Kidney (tissue), 14 donors: Measurements from ENCODE around the gene RGS7BP. TPM values are rescaled to one million over a fixed set of nuclear protein-coding genes. Genes with fewer than 3 reads are reported as not detected.

ENCODE experiments used
- DNase-seq, 5 donors: peaks; one replicate each; pipeline ENCODE4 v3.0.0-alpha.2; 2013 to 2020
- FAIRE-seq: peaks from 2 replicates; lab custom pipeline; 2012; peaks lifted over from hg19 to GRCh38; lab: Jason Lieb, UNC
- H3K27ac ChIP-seq, 2 donors: one replicate each; pipeline ENCODE4 v1.7.0; 2013; ENCODE audit warnings: low read depth in 2 of 2, low read length in 2 of 2, inconsistent platforms in 1 of 2
- H3K27me3 ChIP-seq: one replicate; pipeline ENCODE4 v1.7.1; 2013; ENCODE audit warnings: low read length, inconsistent platforms; ENCODE audit not compliant: control insufficient read depth, insufficient read depth
- H3K36me3 ChIP-seq, 3 donors: one replicate each; pipeline versions ENCODE4 v1.7.0 to v1.7.1; 2013; ENCODE audit warnings: low read length in 3 of 3, control low read depth in 1 of 3, inconsistent platforms in 1 of 3; ENCODE audit not compliant: insufficient read depth in 3 of 3, control insufficient read depth in 2 of 3
- H3K4me1 ChIP-seq, 3 donors: one replicate each; pipeline versions ENCODE4 v1.7.0 to v1.7.1; 2013; ENCODE audit warnings: low read length in 3 of 3, inconsistent platforms in 1 of 3, low read depth in 1 of 3; ENCODE audit not compliant: control insufficient read depth in 2 of 3, insufficient read depth in 2 of 3
- H3K4me3 ChIP-seq, 3 donors: one replicate each; pipeline versions ENCODE4 v1.7.0 to v1.8.1; 2013; ENCODE audit warnings: low read length in 3 of 3, control low read depth in 1 of 3, inconsistent platforms in 1 of 3
- H3K9ac ChIP-seq, 3 donors: one replicate each; pipeline versions ENCODE4 v1.7.0 to v1.7.1; 2013; ENCODE audit warnings: low read length in 3 of 3, control low read depth in 1 of 3, inconsistent platforms in 1 of 3
- H3K9me3 ChIP-seq, 3 donors: one replicate each; pipeline versions ENCODE4 v1.7.0 to v1.7.1; 2013; ENCODE audit warnings: low read length in 3 of 3, control low read depth in 1 of 3, inconsistent platforms in 1 of 3; ENCODE audit not compliant: control insufficient read depth in 2 of 3, insufficient read depth in 1 of 3
- CTCF ChIP-seq: IDR thresholded peaks from 3 replicates; pipeline ENCODE4 v1.5.1; 2012; ENCODE audit warnings: mild to moderate bottlenecking, moderate library complexity, borderline replicate concordance; ENCODE audit not compliant: insufficient read depth; ENCODE audit errors: extremely low read depth
- intact Hi-C: fragments of 100-400 bp; cut with DNase I; formaldehyde crosslinking; loops from one replicate; pipeline ENCODE4 v1.11.1; 2022
- polyA plus RNA-seq: library from polyadenylated mRNA; stranded (reverse); fragments of 350-450 nt; fragmentation: Illumina TruSeq; extraction: RNeasy Lipid Tissue Mini Kit (QIAGEN cat#74804); gene quantifications from one replicate; pipeline ENCODE4 v1.2.3, GENCODE V29; 2014; ENCODE audit warnings: low read depth, low replicate concordance; ENCODE audit not compliant: insufficient read depth
- total RNA-seq: library from RNA; stranded (reverse); fragmentation: NEBNext Ultra II Directional; extraction: Animal tissue kit (Norgen Biotek cat#: 25700); gene quantifications from one replicate; pipeline ENCODE4 v1.2.1, GENCODE V29; 2021
- donor health status: control.
- donor health status: control.
- donor health status: control.
- donor health status: control.
- donor health status: control.
- donor health status: DM: yes; HTN: yes; CAD: no.
- donor health status: Normal renal cell carcinoma (clear cell type).

Gene RGS7BP
- total and polyA plus RNA-seq, 2 donors from 2014 or later: 0.39 to 10.7 TPM

- DNase-seq (no peak), FAIRE-seq (no peak)
- intact Hi-C loops: no loop called here
- H3K27me3 ChIP-seq: no peaks in the 10 kb centered on the region
- no peak overlapping the region for H3K27ac ChIP-seq
- TF ChIP-seq CTCF: no peak
- H3K36me3 ChIP-seq: no peaks in the 10 kb centered on the region
- H3K4me1 ChIP-seq: no peaks in the 10 kb centered on the region
- no peak overlapping the region for H3K9ac ChIP-seq
- no peaks in the 10 kb centered on the region for H3K9me3 ChIP-seq
- no peak overlapping the region for H3K4me3 ChIP-seq
Measured at GRCh38 chr5:64497386-64497785, 8.4 kb upstream of the RGS7BP start.

- intact Hi-C loops: no loop called here
- H3K4me1 ChIP-seq: no peaks in the 10 kb centered on the region
- H3K36me3 ChIP-seq: no peaks in the 10 kb centered on the region
- TF ChIP-seq CTCF: no peak
- FAIRE-seq (no peak), DNase-seq (peak in 2 of 5 donors; percentile 23 to 48)
- H3K9ac ChIP-seq: no peak overlapping the region
- no peaks in the 10 kb centered on the region for H3K9me3 ChIP-seq
- no peaks in the 10 kb centered on the region for H3K27me3 ChIP-seq
- no peak overlapping the region for H3K4me3 ChIP-seq
- no peak overlapping the region for H3K27ac ChIP-seq
Measured at GRCh38 chr5:64502196-64502595, 3.6 kb upstream of the RGS7BP start.

GRCh38 chr5:64506567-64507263 lies 900 bp downstream of the RGS7BP start:
- Histone ChIP-seq H3K4me3 (peak overlapping the region; percentile 64 to 80 (median 71)), H3K4me1 (no peaks in the 10 kb centered on the region), H3K27me3 (no peaks in the 10 kb centered on the region), H3K36me3 (no peaks in the 10 kb centered on the region), H3K27ac (no peak overlapping the region), H3K9me3 (no peaks in the 10 kb centered on the region), H3K9ac (peak overlapping the region in 1 of 3 donors; percentile 43)
- intact Hi-C loops: no loop called here
- FAIRE-seq (no peak), DNase-seq (peak in 3 of 5 donors; percentile 47 to 81 (median 55))
- TF ChIP-seq CTCF: peak; percentile 41
